Tibial nerve (tissue), 4 donors: ENCODE data around the gene ARHGAP26. TPM values are rescaled to one million over a fixed set of nuclear protein-coding genes. Genes with fewer than 3 reads are reported as not detected.

Source experiments
- DNase-seq, 2 donors: peaks; one replicate each; pipeline ENCODE4 v3.0.0-alpha.2; 2019; ENCODE audit warnings: low spot score in 2 of 2
- H3K27ac ChIP-seq, 4 donors: fragments of 200-600 bp; sonication (generic) in 3 of 4; one replicate each; pipeline ENCODE4 v1.5.1; 2017 to 2019; ENCODE audit warnings: mild to moderate bottlenecking in 1 of 4
- H3K27me3 ChIP-seq, 2 donors: fragments of 200-600 bp; sonication (generic) in 1 of 2; one replicate each; pipeline versions ENCODE4 v1.5.1 to v1.6.0; 2017 to 2019
- H3K36me3 ChIP-seq, 3 donors: fragments of 200-600 bp; sonication (generic); one replicate each; pipeline ENCODE4 v1.5.1; 2018 to 2019
- H3K4me1 ChIP-seq, 4 donors: fragments of 200-600 bp; sonication (generic) in 3 of 4; one replicate each; pipeline ENCODE4 v1.5.1; 2017 to 2019
- H3K4me3 ChIP-seq, 4 donors: fragments of 200-600 bp; sonication (generic) in 3 of 4; one replicate each; pipeline ENCODE4 v1.5.1; 2017 to 2019; ENCODE audit warnings: mild to moderate bottlenecking in 1 of 4, moderate library complexity in 1 of 4
- H3K9me3 ChIP-seq, 4 donors: fragments of 200-600 bp; sonication (generic) in 3 of 4; one replicate each; pipeline ENCODE4 v1.5.1; 2017 to 2019
- EP300 ChIP-seq, 2 donors: sonication (generic); formaldehyde crosslinking; IDR thresholded peaks; one replicate each; pipeline ENCODE4 v1.6.1; 2017; ENCODE audit warnings: antibody characterized with exemption in 2 of 2, mild to moderate bottlenecking in 1 of 2
- POLR2A ChIP-seq, 2 donors: fragments of 450-650 bp; IDR thresholded peaks; one replicate each; pipeline ENCODE4 v1.6.1; 2017; ENCODE audit warnings: antibody characterized with exemption in 2 of 2, mild to moderate bottlenecking in 2 of 2, moderate library complexity in 2 of 2
- WGBS, 2 donors: methylation state at CpG; one replicate each; pipeline ENCODE4 v1.1.5; 2018; 5-methylcytosine and 5-hydroxymethylcytosine counted together
- total RNA-seq, 4 donors: library from RNA; depleted of rRNA; stranded (reverse); fragments of >200 nt; gene quantifications; one replicate each; pipeline ENCODE4 v1.1.0, GENCODE V29; 2016
- TF ChIP-seq, protein P1 (sequence below), 5 experiments: fragments of 200-600 bp in 3 of 5; fragments of 450-650 bp in 2 of 5; sonication (generic) in 3 of 5; IDR thresholded peaks; one replicate each; pipeline ENCODE4 v1.5.1; 2016 to 2019; ENCODE audit warnings: antibody characterized with exemption in 5 of 5, mild to moderate bottlenecking in 3 of 5, moderate library complexity in 2 of 5

The ARHGAP26 gene
- total RNA-seq, 4 donors from 2014 or later, result 33.7 to 77.8 (median 57.8) TPM

DNA sequence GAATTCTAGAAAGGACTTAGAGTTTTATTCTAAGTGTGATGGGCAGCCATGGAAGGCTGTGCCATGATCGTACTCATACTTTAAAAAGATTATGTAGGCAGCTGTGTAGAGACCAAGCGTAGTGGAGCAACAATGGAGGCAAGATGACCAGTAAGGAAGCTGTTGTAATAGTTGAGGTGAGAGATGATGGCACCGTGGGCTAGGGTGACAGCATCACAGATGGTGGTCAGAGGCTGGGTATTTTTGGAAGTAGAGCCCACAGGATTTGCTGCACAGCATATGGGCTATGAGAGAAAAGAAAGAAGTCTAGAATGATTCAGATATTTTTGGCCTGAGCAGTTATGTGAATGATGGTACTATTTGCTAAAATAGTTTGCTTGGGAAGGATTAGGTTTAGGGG, 7.7 kb downstream of the ARHGAP26 start:
- Histone ChIP-seq H3K27ac (no peak overlapping the region), H3K4me1 (peaks cover 0 to 55% (median 7%) of the 10 kb centered on the region in 4 donors), H3K9me3 (no peaks in the 10 kb centered on the region), H3K4me3 (no peak overlapping the region), H3K27me3 (no peaks in the 10 kb centered on the region), H3K36me3 (no peaks in the 10 kb centered on the region)
- TF ChIP-seq, protein P1, sequence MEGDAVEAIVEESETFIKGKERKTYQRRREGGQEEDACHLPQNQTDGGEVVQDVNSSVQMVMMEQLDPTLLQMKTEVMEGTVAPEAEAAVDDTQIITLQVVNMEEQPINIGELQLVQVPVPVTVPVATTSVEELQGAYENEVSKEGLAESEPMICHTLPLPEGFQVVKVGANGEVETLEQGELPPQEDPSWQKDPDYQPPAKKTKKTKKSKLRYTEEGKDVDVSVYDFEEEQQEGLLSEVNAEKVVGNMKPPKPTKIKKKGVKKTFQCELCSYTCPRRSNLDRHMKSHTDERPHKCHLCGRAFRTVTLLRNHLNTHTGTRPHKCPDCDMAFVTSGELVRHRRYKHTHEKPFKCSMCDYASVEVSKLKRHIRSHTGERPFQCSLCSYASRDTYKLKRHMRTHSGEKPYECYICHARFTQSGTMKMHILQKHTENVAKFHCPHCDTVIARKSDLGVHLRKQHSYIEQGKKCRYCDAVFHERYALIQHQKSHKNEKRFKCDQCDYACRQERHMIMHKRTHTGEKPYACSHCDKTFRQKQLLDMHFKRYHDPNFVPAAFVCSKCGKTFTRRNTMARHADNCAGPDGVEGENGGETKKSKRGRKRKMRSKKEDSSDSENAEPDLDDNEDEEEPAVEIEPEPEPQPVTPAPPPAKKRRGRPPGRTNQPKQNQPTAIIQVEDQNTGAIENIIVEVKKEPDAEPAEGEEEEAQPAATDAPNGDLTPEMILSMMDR (IDR thresholded peaks at IDR 0.05), result no peak
- TF ChIP-seq EP300 (IDR thresholded peaks at IDR 0.05) (no peak), POLR2A (IDR thresholded peaks at IDR 0.05) (no peak)
- 77 to 87% methylated on average over 3 of the region's 3 CpGs for WGBS, 2 donors
- DNase-seq, result no peak

DNA sequence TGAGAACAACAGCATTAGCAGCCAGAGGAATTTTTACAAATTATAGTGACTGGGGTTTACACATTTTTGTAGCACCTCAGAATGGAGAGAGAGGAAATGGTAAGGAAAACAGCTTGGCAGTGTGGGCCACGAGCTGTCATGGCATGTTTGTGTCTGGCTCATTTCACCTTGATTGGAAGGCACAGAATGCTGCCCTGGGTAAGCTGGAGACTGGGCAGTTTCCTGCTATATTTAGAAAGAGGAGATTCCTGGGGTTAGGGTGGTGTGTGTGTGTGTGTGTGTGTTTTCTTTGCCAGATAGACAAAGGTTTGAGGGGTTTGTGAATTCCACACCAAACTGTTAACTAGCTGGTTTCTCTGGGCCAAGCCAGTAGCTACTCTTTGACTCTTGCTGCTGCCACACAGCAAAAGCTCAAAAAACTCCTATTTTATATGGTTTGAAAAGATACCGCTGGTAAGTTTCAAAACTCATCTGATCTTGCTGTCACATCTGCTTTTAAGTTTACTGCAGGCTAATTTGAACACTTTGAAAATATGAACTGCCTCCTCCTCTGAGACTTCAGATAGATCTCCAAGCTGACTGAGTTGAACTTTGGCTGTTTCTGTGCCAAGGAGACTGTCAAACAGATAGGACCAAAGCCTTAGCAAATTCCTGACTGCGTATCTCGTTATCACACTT, 9.1 kb downstream of the ARHGAP26 start:
- H3K36me3 ChIP-seq, result no peaks in the 10 kb centered on the region
- TF ChIP-seq EP300 (IDR thresholded peaks at IDR 0.05), result no peak
- TF ChIP-seq, protein P1 (IDR thresholded peaks at IDR 0.05), result no peak
- no peak for TF ChIP-seq POLR2A (IDR thresholded peaks at IDR 0.05)
- no peak for DNase-seq
- no peaks in the 10 kb centered on the region for H3K9me3 ChIP-seq
- H3K4me3 ChIP-seq, result no peak overlapping the region
- H3K27ac ChIP-seq, result peak overlapping the region in 1 of 4 donors; percentile 33
- peaks cover 0 to 57% (median 19%) of the 10 kb centered on the region in 4 donors for H3K4me1 ChIP-seq
- no peaks in the 10 kb centered on the region for H3K27me3 ChIP-seq
- 56 to 59% methylated on average over 4 of the region's 4 CpGs for WGBS, 2 donors

DNA sequence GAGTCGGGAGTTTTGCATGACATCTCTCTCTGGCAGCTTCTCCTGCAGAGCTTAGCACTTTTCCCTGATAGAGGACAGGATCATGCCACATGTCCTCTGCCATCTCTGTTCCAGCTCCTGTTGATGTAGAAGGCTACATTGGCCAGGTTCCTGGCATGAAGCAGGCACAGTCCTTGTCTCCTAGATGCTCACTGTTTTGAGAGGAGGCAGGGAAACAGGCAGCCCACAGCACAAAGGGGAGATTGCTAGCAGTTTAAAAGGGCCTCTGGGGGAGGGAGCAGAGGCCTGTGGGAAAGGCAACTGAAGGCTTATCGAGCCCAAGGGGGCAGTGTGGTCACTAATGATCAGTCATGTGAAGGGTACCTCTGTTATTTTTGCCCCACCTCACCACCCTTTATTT, 10.7 kb downstream of the ARHGAP26 start:
- H3K9me3 ChIP-seq, result no peaks in the 10 kb centered on the region
- no peak for DNase-seq
- H3K4me3 ChIP-seq, result no peak overlapping the region
- no peaks in the 10 kb centered on the region for H3K36me3 ChIP-seq
- no peaks in the 10 kb centered on the region for H3K27me3 ChIP-seq
- H3K27ac ChIP-seq, result peak overlapping the region in 1 of 4 donors; percentile 37
- TF ChIP-seq EP300 (IDR thresholded peaks at IDR 0.05) (no peak), POLR2A (IDR thresholded peaks at IDR 0.05) (no peak)
- TF ChIP-seq, protein P1 (IDR thresholded peaks at IDR 0.05), result no peak
- 33 to 50% methylated on average over 2 of the region's 2 CpGs for WGBS, 2 donors
- peaks cover 0 to 63% (median 21%) of the 10 kb centered on the region in 4 donors for H3K4me1 ChIP-seq

DNA sequence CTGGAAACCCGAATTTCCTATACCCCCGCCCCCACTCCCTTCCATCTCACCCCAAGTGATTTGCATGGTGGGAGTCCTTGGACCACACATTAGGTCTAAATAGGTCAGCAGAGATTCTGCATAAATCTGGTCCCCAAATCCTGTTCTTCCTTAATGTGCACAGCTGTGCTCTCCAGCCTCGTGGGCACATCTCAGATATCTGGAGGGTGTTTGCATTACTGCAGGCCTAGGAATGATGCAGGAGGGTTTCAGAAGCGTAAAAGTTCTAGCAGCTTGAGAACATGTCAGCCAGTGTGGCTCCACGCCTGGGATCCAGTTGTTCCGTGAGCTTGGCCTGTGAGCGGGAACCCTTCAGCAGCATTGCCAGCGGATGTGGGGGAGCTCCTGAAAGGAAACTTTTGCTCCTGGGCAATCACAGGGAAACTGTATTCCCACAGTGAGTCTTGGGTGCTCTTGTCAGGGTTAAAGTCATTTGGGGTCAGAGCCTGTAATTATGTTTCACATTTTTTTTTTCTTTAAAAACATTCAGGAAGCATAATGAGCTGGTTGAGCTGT, 12.9 kb downstream of the ARHGAP26 start:
- 41 to 45% methylated on average over 5 to 8 of the region's 8 CpGs for WGBS, 2 donors
- TF ChIP-seq EP300 (IDR thresholded peaks at IDR 0.05), result peak in 1 of 2 donors; percentile 9
- no peak for TF ChIP-seq POLR2A (IDR thresholded peaks at IDR 0.05)
- TF ChIP-seq, protein P1 (IDR thresholded peaks at IDR 0.05), result no peak
- Histone ChIP-seq H3K27ac (peak overlapping the region; percentile 25 to 87 (median 70)), H3K4me3 (no peak overlapping the region), H3K4me1 (peaks cover 0 to 57% (median 21%) of the 10 kb centered on the region in 4 donors), H3K36me3 (no peaks in the 10 kb centered on the region), H3K9me3 (no peaks in the 10 kb centered on the region), H3K27me3 (no peaks in the 10 kb centered on the region)
- DNase-seq, result peak in 1 of 2 donors; percentile 35
